NCI-H1417 (cell line): ENCODE data around the gene NAA15.
"Not testable (repeated sequence)": the region's sequence is repeated elsewhere in the genome, so short reads cannot be mapped to it uniquely, and the experiment has no call there.

Source experiments
- DNase-seq, 3 experiments: peaks; one replicate each; lab custom pipeline; 2025; lab: John Stamatoyannopoulos, UW

The NAA15 gene

GRCh38 chr4:139301113-139301820 lies at the start of gene NAA15:
Gene NAA15, plus strand, starts transcription at chr4:139301505. Its CDS starts 273 bp downstream, at chr4:139301778.
- peak; percentile 93 to 99 (median 98) for DNase-seq

GRCh38 chr4:139253046-139253445 lies 48.3 kb upstream of the NAA15 start:
- no peak for DNase-seq

GRCh38 chr4:139253713-139254112 lies 47.6 kb upstream of the NAA15 start:
- DNase-seq, result no peak

GRCh38 chr4:139255581-139255980 lies 45.7 kb upstream of the NAA15 start:
- not testable (repeated sequence) for DNase-seq

GRCh38 chr4:139256349-139256748 lies 45.0 kb upstream of the NAA15 start:
- no peak for DNase-seq

GRCh38 chr4:139265654-139266053 lies 35.7 kb upstream of the NAA15 start:
- peak in 1 of 3 experiments; percentile 67 for DNase-seq

GRCh38 chr4:139266208-139266582 lies 35.1 kb upstream of the NAA15 start:
- no peak for DNase-seq

GRCh38 chr4:139266583-139267257 lies 34.6 kb upstream of the NAA15 start:
- peak in 2 of 3 experiments; percentile 30 to 57 for DNase-seq

GRCh38 chr4:139267301-139267700 lies 34.0 kb upstream of the NAA15 start:
- no peak for DNase-seq

GRCh38 chr4:139273835-139274234 lies 27.5 kb upstream of the NAA15 start:
- no peak for DNase-seq

GRCh38 chr4:139274790-139275189 lies 26.5 kb upstream of the NAA15 start:
- DNase-seq, result no peak

GRCh38 chr4:139275281-139275735 lies 26.0 kb upstream of the NAA15 start:
- peak in 1 of 3 experiments; percentile 55 for DNase-seq

- DNase-seq, result no peak
Observed at GRCh38 chr4:139278485-139278884, 22.8 kb upstream of the NAA15 start.

GRCh38 chr4:139278912-139279759 lies 22.2 kb upstream of the NAA15 start:
- no peak for DNase-seq

GRCh38 chr4:139279760-139280620 lies 21.3 kb upstream of the NAA15 start, which contains the start of gene MGARP:
Gene MGARP, minus strand, starts transcription at chr4:139280225. Its CDS starts 67 bp downstream, at chr4:139280158.
- DNase-seq, result no peak

GRCh38 chr4:139282065-139282720 lies 19.1 kb upstream of the NAA15 start:
- no peak for DNase-seq

- no peak for DNase-seq
Observed at GRCh38 chr4:139282721-139283075, 18.6 kb upstream of the NAA15 start.

GRCh38 chr4:139286186-139286698 lies 15.1 kb upstream of the NAA15 start:
- DNase-seq, result no peak

- peak; percentile 87 to 93 (median 88) for DNase-seq
Observed at GRCh38 chr4:139295206-139295941, 5.9 kb upstream of the NAA15 start.

- no peak for DNase-seq
Observed at GRCh38 chr4:139295942-139296299, 5.4 kb upstream of the NAA15 start.
